ENCODE measurements around the gene NOS1AP. TPM values are rescaled to one million over a fixed set of nuclear protein-coding genes. Genes with fewer than 3 reads are reported as not detected.

The NOS1AP gene
- total RNA-seq, 1 experiment from 2014 or later, result 5.3 TPM

- no peak overlapping the region for H3K9ac ChIP-seq (ENCODE audit: low read length)
- peak overlapping the region; percentile 65 for H3K4me2 ChIP-seq (ENCODE audit: low read length)
- CTCF ChIA-PET, result no interaction called here
- no peaks in the 10 kb centered on the region for H4K20me1 ChIP-seq (ENCODE audit: insufficient read depth)
- H3K4me3 ChIP-seq (replicated peaks in 1 of 2; ENCODE audit: low read depth in 1 of 2, low read length in 2 of 2), result no peak overlapping the region
- POLR2A ChIA-PET, result no interaction called here
- H3K4me1 ChIP-seq (ENCODE audit: control insufficient read depth in 1 of 2, insufficient read depth in 2 of 2, low read length in 2 of 2), result peaks cover 39 to 59% of the 10 kb centered on the region in 2 experiments
- no peaks in the 10 kb centered on the region for H3K36me3 ChIP-seq (ENCODE audit: control insufficient read depth in 1 of 2, insufficient read depth in 2 of 2, low read length in 2 of 2)
- H3K27ac ChIP-seq (ENCODE audit: low read depth, low read length), result peak overlapping the region; percentile 2; the same call in 1 of the 2 replicates
- peak; percentile 79 for ATAC-seq
- intact Hi-C loops (cut with micrococcal nuclease), result no loop called here
- H3K79me2 ChIP-seq (ENCODE audit: insufficient read depth, low read length), result no peaks in the 10 kb centered on the region
- H3K27me3 ChIP-seq (ENCODE audit: insufficient read depth, low read length), result peaks cover 36% of the 10 kb centered on the region; the same call in 1 of the 2 replicates
- BruUV-seq (replicated peaks), result no TSS peak
- no peaks in the 10 kb centered on the region for H3K9me2 ChIP-seq (ENCODE audit: insufficient read depth)
- RAD21 ChIA-PET (ENCODE audit: low non-redundant PET in 1 of 2, low total read pairs in 2 of 2, uncharacterized antibody in 2 of 2, unreplicated experiment in 2 of 2), result no interaction called here
- H2AFZ ChIP-seq (ENCODE audit: low read depth, low read length, poor library complexity, severe bottlenecking), result no peak overlapping the region
- peak; percentile 59 for DNase-seq (ENCODE audit: low read depth, low spot score)
- H3K9me3 ChIP-seq (ENCODE audit: control insufficient read depth in 1 of 2, insufficient read depth in 1 of 2, low read depth in 1 of 2, low read length in 2 of 2), result no peaks in the 10 kb centered on the region
- TF ChIP-seq FOSL1 (IDR thresholded peaks at IDR 0.05; ENCODE audit: low read depth), result peak; percentile 91
- no peak for TF ChIP-seq EZH2 (IDR thresholded peaks at IDR 0.05)
- TF ChIP-seq POLR2A (IDR thresholded peaks at IDR 0.05; ENCODE audit: borderline replicate concordance, extremely low read depth, insufficient read depth, insufficient read length), result no peak
- TF ChIP-seq EZH2phosphoT487 (IDR thresholded peaks at IDR 0.05; ENCODE audit: borderline replicate concordance), result no peak
- TF ChIP-seq ATF3 (IDR thresholded peaks at IDR 0.05), result no peak
- TF ChIP-seq CEBPB (IDR thresholded peaks at IDR 0.05; ENCODE audit: low read depth), result peak; percentile 70
- peak; percentile 79 for TF ChIP-seq SP1 (IDR thresholded peaks at IDR 0.05; ENCODE audit: low read depth)
- no peak for TF ChIP-seq TCF7L2 (IDR thresholded peaks at IDR 0.05; ENCODE audit: borderline replicate concordance, extremely low read depth, insufficient read depth, insufficient read length)
- TF ChIP-seq POLR2AphosphoS5 (IDR thresholded peaks at IDR 0.05; ENCODE audit: low read depth, low read length), result peak; percentile 29; the same call in 1 of the 2 replicates
- TF ChIP-seq EGR1 (IDR thresholded peaks at IDR 0.05; ENCODE audit: low read depth), result no peak
- no peak for TF ChIP-seq CTCF (IDR thresholded peaks at IDR 0.05 in 2 of 3, conservative IDR thresholded peaks at IDR 0.05 in 1 of 3; ENCODE audit: borderline replicate concordance in 1 of 3, insufficient read depth in 1 of 3, low read depth in 2 of 3, low read length in 2 of 3)
- no peak for TF ChIP-seq REST (IDR thresholded peaks at IDR 0.05; ENCODE audit: low read depth)
- no peak for TF ChIP-seq ELF1 (IDR thresholded peaks at IDR 0.05; ENCODE audit: borderline replicate concordance, low read depth)
- no peak for TF ChIP-seq ZBTB33 (IDR thresholded peaks at IDR 0.05; ENCODE audit: extremely low read depth, insufficient replicate concordance, low read length)
- peak; percentile 92 for TF ChIP-seq JUND (IDR thresholded peaks at IDR 0.05)
- peak; percentile 60 for TF ChIP-seq MAX (IDR thresholded peaks at IDR 0.05)
- peak; percentile 74; the same call in 1 of the 2 replicates for TF ChIP-seq SRF (IDR thresholded peaks at IDR 0.05; ENCODE audit: low read depth)
- peak; percentile 73 for TF ChIP-seq CBX3 (IDR thresholded peaks at IDR 0.05; ENCODE audit: low read depth)
- no peak for TF ChIP-seq YY1 (IDR thresholded peaks at IDR 0.05; ENCODE audit: extremely low read depth, insufficient replicate concordance, low read depth, low read length)
- peak; percentile 76 for TF ChIP-seq SIN3A (IDR thresholded peaks at IDR 0.05; ENCODE audit: low read depth)
- no peak for TF ChIP-seq RAD21 (IDR thresholded peaks at IDR 0.05; ENCODE audit: low read depth)
- TF ChIP-seq ZFX (IDR thresholded peaks at IDR 0.05), result no peak
These were observed 6.4 kb downstream of the NOS1AP start for GRCh38 chr1:162075862-162076261.
